ENCODE results near the gene DDX55.

DNA sequence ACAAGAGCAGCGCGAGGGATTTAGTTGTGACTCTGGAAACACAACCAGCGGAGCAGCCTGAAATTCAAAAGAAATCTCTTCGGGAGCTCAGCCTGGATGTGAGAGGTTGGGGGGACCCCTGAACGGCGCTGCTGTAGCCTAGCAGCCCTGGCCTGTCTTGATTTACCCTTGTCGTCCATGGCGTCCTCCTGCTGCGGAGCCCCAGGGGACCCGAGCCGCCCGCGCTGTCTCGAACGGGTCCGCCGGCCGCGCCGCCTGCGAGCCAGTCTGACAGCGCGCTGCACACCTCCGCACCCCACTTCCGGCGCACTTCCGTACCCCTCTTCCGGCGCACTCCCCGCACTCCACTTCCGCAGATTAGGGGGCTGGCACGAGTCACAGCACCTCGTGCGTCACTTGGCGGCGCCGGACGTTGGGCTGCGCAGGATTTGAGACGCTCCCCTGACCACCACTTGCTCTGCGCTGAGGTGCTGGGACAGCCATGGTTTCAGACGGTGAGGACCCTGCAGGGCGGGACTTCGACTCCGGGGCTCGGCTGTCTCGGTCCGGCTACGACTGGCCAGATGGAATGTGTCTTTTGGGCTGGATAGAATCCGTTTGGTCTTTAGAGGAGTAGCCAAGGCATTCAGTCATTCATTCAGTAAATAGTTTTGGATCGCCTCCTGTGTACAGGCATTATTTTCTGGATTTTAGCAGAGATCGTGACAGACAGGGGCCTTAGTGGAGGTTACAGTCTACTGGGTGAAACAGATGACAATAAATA is 31.7 kb downstream of the DDX55 start, which contains the start of the genes EIF2B1 and GTF2H3:
- TF ChIP-seq, protein P1, sequence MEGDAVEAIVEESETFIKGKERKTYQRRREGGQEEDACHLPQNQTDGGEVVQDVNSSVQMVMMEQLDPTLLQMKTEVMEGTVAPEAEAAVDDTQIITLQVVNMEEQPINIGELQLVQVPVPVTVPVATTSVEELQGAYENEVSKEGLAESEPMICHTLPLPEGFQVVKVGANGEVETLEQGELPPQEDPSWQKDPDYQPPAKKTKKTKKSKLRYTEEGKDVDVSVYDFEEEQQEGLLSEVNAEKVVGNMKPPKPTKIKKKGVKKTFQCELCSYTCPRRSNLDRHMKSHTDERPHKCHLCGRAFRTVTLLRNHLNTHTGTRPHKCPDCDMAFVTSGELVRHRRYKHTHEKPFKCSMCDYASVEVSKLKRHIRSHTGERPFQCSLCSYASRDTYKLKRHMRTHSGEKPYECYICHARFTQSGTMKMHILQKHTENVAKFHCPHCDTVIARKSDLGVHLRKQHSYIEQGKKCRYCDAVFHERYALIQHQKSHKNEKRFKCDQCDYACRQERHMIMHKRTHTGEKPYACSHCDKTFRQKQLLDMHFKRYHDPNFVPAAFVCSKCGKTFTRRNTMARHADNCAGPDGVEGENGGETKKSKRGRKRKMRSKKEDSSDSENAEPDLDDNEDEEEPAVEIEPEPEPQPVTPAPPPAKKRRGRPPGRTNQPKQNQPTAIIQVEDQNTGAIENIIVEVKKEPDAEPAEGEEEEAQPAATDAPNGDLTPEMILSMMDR (conservative IDR thresholded peaks at IDR 0.05; ENCODE audit: low read depth in 2 of 2), result no peak
- peak; percentile 99 for TF ChIP-seq CREB1 (CRISPR knock-in tag; IDR thresholded peaks at IDR 0.05; ENCODE audit: low read depth)
- TF ChIP-seq EZH2 (IDR thresholded peaks at IDR 0.05; ENCODE audit: low read depth, unreplicated experiment), result no peak
- TF ChIP-seq POLR2AphosphoS5 (IDR thresholded peaks at IDR 0.05; ENCODE audit: low read depth), result peak; percentile 99
- TF ChIP-seq, protein P2, sequence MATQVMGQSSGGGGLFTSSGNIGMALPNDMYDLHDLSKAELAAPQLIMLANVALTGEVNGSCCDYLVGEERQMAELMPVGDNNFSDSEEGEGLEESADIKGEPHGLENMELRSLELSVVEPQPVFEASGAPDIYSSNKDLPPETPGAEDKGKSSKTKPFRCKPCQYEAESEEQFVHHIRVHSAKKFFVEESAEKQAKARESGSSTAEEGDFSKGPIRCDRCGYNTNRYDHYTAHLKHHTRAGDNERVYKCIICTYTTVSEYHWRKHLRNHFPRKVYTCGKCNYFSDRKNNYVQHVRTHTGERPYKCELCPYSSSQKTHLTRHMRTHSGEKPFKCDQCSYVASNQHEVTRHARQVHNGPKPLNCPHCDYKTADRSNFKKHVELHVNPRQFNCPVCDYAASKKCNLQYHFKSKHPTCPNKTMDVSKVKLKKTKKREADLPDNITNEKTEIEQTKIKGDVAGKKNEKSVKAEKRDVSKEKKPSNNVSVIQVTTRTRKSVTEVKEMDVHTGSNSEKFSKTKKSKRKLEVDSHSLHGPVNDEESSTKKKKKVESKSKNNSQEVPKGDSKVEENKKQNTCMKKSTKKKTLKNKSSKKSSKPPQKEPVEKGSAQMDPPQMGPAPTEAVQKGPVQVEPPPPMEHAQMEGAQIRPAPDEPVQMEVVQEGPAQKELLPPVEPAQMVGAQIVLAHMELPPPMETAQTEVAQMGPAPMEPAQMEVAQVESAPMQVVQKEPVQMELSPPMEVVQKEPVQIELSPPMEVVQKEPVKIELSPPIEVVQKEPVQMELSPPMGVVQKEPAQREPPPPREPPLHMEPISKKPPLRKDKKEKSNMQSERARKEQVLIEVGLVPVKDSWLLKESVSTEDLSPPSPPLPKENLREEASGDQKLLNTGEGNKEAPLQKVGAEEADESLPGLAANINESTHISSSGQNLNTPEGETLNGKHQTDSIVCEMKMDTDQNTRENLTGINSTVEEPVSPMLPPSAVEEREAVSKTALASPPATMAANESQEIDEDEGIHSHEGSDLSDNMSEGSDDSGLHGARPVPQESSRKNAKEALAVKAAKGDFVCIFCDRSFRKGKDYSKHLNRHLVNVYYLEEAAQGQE (IDR thresholded peaks at IDR 0.05; ENCODE audit: unreplicated experiment), result no peak
- TF ChIP-seq, protein P3, sequence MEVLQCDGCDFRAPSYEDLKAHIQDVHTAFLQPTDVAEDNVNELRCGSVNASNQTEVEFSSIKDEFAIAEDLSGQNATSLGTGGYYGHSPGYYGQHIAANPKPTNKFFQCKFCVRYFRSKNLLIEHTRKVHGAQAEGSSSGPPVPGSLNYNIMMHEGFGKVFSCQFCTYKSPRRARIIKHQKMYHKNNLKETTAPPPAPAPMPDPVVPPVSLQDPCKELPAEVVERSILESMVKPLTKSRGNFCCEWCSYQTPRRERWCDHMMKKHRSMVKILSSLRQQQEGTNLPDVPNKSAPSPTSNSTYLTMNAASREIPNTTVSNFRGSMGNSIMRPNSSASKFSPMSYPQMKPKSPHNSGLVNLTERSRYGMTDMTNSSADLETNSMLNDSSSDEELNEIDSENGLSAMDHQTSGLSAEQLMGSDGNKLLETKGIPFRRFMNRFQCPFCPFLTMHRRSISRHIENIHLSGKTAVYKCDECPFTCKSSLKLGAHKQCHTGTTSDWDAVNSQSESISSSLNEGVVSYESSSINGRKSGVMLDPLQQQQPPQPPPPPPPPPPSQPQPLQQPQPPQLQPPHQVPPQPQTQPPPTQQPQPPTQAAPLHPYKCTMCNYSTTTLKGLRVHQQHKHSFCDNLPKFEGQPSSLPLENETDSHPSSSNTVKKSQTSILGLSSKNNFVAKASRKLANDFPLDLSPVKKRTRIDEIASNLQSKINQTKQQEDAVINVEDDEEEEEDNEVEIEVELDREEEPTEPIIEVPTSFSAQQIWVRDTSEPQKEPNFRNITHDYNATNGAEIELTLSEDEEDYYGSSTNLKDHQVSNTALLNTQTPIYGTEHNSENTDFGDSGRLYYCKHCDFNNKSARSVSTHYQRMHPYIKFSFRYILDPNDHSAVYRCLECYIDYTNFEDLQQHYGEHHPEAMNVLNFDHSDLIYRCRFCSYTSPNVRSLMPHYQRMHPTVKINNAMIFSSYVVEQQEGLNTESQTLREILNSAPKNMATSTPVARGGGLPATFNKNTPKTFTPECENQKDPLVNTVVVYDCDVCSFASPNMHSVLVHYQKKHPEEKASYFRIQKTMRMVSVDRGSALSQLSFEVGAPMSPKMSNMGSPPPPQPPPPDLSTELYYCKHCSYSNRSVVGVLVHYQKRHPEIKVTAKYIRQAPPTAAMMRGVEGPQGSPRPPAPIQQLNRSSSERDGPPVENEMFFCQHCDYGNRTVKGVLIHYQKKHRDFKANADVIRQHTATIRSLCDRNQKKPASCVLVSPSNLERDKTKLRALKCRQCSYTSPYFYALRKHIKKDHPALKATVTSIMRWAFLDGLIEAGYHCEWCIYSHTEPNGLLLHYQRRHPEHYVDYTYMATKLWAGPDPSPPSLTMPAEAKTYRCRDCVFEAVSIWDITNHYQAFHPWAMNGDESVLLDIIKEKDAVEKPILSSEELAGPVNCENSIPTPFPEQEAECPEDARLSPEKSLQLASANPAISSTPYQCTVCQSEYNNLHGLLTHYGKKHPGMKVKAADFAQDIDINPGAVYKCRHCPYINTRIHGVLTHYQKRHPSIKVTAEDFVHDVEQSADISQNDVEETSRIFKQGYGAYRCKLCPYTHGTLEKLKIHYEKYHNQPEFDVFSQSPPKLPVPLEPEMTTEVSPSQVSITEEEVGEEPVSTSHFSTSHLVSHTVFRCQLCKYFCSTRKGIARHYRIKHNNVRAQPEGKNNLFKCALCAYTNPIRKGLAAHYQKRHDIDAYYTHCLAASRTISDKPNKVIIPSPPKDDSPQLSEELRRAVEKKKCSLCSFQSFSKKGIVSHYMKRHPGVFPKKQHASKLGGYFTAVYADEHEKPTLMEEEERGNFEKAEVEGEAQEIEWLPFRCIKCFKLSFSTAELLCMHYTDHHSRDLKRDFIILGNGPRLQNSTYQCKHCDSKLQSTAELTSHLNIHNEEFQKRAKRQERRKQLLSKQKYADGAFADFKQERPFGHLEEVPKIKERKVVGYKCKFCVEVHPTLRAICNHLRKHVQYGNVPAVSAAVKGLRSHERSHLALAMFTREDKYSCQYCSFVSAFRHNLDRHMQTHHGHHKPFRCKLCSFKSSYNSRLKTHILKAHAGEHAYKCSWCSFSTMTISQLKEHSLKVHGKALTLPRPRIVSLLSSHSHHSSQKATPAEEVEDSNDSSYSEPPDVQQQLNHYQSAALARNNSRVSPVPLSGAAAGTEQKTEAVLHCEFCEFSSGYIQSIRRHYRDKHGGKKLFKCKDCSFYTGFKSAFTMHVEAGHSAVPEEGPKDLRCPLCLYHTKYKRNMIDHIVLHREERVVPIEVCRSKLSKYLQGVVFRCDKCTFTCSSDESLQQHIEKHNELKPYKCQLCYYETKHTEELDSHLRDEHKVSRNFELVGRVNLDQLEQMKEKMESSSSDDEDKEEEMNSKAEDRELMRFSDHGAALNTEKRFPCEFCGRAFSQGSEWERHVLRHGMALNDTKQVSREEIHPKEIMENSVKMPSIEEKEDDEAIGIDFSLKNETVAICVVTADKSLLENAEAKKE (CRISPR knock-in tag; IDR thresholded peaks at IDR 0.05), result no peak
- no peak for TF ChIP-seq NANOG (IDR thresholded peaks at IDR 0.05; ENCODE audit: borderline replicate concordance)
- no peak for TF ChIP-seq STAT1 (IDR thresholded peaks at IDR 0.05; ENCODE audit: unreplicated experiment)
- no peak for TF ChIP-seq EZH2phosphoT487 (IDR thresholded peaks at IDR 0.05; ENCODE audit: unreplicated experiment)

All from GM23338 (cell line).